NCI-H1417 (cell line): ENCODE results near the gene CCN2.

ENCODE experiments used
- DNase-seq, 3 experiments: peaks; one replicate each; lab custom pipeline; 2025; lab: John Stamatoyannopoulos, UW

CCN2 gene, protein sequence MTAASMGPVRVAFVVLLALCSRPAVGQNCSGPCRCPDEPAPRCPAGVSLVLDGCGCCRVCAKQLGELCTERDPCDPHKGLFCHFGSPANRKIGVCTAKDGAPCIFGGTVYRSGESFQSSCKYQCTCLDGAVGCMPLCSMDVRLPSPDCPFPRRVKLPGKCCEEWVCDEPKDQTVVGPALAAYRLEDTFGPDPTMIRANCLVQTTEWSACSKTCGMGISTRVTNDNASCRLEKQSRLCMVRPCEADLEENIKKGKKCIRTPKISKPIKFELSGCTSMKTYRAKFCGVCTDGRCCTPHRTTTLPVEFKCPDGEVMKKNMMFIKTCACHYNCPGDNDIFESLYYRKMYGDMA

DNA sequence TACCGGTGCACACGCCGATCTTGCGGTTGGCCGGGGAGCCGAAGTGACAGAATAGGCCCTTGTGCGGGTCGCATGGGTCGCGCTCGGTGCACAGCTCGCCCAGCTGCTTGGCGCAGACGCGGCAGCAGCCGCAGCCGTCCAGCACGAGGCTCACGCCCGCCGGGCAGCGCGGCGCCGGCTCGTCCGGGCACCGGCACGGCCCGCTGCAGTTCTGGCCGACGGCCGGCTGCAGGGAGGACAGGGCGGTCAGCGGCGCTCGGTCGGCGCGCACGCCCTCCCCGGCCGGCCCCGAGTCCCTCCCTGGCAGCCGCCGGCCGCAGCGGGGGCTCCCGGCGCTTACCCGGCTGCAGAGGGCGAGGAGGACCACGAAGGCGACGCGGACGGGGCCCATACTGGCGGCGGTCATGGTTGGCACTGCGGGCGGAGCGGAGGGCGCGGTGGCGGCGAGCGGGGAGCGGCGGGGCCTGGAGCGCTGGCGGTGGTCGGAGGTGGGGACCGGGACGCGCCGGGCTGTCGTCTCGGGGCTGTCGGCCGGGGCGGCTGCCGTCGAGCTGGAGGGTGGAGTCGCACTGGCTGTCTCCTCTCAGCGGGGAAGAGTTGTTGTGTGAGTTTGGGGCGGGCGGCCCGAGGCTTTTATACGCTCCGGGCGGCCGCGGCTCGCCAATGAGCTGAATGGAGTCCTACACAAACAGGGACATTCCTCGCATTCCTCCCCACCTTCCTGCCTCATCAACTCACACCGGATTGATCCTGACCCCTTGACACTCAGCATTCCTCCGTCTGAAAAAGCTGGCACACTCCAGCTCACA is at the start of gene CCN2:
Gene CCN2 (minus strand): TSS at position 606 of the 809 bp plus-strand sequence. CDS start 200 bp downstream, at position 406.
- DNase-seq, result peak in 2 of 3 experiments; percentile 73 to 84

GRCh38 chr6:132000296-132000695 is 49.1 kb upstream of the CCN2 start:
- DNase-seq, result no peak

GRCh38 chr6:131999545-132000146 is 48.5 kb upstream of the CCN2 start:
- no peak for DNase-seq

DNA sequence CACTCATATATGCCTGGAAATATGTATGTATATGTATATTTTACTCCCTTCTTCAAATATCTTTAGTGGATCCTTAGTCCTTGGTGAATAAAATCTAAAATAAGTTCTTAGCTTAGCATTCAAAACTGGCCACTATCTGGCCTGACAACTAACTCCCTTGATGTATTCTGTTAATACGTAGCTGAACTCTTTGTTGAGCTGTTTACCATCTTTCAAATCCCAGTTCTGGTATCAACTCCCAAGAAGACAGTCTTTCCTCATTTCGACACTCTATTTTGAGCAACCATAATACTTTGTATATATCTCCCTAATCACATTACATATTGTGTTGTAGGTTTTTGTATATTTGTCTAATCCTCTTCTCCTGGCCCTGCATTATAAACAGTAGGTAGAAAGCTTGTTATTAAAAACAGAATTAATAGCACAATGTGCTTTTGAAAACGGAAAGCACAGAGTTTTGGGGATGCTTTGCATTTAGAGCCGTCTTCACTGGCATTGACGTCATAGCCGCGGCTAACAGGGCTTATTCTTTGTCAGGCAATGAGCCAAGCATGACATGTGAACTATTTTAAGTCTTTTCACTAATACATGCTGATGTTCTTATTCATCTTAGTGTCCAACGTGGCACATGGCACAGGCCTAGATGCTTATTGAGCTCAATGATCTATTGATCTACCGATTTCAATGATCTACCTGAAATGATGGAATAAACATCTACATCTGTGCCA is 47.2 kb upstream of the CCN2 start:
- no peak for DNase-seq

DNA sequence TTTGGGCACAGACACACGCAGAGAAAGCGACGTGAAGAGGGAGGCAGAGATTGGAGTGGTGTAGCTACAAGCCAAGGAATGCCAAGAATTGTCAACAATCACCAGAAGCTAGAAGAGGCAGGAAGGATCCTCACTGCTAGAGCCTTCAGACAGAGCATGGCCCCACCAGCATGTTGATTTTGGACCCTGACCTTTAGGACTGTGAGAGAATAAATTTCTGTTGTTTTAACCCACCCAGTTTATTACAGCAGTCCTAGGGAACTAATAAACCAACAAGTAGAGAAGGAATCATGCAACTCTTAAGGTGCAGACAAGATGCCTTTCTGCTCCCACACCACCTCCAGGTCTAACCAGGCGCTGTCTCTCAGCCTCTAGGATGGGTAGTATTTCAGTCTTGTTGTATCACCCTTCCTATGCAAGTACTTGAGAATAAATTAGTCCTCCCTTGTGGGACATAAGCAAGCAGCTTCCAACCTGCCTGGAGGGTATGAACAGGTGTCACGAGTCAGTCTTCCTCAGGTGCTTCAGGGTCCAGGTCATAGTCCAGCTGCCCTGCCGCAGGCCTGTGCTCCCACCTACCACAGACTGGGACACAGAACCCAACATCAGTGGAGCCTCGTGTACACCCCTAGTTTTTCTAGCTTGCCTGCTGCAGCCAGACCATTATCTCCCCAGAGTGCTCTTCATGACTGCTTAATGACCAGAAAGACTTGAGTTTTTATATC is 46.4 kb upstream of the CCN2 start:
- peak in 1 of 3 experiments; percentile 19 for DNase-seq

DNA sequence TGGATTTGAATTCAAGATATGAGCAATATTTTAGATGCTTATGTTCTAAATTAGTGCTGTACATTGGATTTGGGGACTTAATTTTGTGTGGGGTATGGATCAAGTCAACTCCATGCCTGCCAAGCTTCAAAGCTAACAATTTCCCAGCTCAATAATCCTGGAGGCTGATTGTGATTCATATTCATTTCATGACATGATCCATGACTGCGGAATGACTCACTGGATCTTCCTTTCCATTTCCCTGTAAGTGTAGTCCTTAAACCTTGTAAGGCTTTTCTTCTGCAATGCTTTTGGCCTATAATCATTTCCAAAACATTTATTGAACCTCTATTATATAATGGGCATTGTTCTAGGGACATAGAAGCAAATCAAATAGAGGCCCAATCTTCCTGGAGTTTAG is 44.7 kb upstream of the CCN2 start:
- no peak for DNase-seq

- DNase-seq, result no peak
Observed at GRCh38 chr6:131992557-131992956, 41.4 kb upstream of the CCN2 start.

DNA sequence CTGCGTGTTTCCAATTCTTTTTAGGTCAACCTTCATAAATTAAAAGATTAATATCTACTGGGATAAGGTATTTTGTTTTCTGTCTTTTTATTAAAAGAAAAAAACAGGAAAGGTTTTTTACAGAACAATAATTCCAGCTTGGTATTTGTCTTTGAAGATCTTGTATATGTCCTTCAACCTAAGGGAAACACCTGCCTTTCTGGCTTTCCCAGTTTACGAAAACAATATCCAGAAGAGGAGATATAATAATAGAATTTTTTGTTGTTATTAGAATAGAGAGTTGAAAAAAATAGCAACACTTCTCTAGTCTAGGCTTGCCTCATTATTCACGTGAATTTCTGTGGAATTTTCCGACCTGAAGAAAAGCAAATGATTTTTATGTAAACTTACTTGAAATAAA is 37.9 kb upstream of the CCN2 start:
- DNase-seq, result no peak

GRCh38 chr6:131982740-131983259 is 31.6 kb upstream of the CCN2 start:
- no peak for DNase-seq

- DNase-seq, result no peak
Observed at GRCh38 chr6:131981624-131981978, 30.4 kb upstream of the CCN2 start.

- DNase-seq, result peak in 1 of 3 experiments; percentile 29
Observed at GRCh38 chr6:131980791-131981623, 29.8 kb upstream of the CCN2 start.

DNA sequence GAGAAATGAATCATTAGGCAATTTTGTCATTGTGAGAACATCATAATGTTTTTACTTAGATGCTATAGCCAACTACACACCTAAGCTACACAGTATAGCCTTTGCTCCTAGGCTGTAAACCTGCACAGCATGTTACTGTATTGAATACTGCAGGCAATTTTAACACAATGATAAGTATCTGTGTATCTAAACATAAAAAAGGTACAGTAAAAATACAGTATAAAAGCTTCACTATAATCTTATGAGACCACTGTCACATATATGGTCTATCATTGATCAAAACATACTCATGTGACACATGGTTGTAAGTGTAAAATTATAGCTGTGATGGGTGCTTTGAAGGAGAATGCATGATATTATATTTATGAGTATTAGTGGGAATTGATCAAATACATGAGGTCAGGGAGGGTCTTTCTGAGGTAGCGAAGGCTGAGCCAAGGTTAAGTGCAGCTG is 29.2 kb upstream of the CCN2 start:
- no peak for DNase-seq

GRCh38 chr6:131979515-131980337 is 28.6 kb upstream of the CCN2 start:
- no peak for DNase-seq

DNA sequence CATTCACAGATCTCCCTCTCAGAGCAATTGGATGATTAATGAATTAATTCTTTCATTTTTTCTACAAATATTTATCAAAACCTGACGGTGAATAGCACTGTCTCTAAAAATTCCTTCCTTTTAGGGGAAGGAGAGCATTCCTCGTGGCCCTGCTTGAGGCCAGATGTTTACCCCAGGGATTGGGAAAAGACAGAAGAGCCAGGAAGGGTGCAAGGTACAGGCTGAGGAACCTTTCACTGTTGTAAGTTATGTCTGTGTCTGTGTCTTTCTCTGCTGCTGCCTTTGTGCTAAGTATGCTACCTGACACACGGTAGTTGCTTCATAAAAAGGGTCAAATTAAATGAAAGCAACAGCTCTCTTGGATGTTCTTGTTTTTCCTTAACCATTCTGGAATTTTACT is 27.4 kb upstream of the CCN2 start:
- no peak for DNase-seq

GRCh38 chr6:131976545-131977061 is 25.4 kb upstream of the CCN2 start:
- DNase-seq, result no peak

DNA sequence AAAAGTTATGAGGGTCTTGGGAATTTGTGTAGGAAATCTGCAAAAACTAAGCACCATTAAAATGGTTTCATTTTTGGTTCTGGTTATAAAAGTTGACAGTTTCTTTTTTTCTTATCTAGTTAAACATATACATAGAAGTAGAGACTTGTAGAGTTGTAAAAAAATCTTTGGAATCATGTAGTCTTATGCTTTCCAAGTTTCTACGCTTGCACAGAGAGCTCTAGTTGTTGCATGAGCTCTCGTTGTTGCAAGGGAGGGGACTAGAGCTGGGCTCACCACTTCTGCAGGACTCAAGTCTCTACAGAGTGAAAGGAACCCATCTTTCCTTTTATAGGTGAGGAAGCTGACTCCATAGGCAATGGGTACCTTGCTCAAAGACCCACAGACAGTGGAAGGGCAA is 21.6 kb upstream of the CCN2 start:
- DNase-seq, result no peak

GRCh38 chr6:131970076-131970859 is 19.1 kb upstream of the CCN2 start:
- DNase-seq, result no peak

- no peak for DNase-seq
Observed at GRCh38 chr6:131968656-131969055, 17.5 kb upstream of the CCN2 start.
